K562 (cell line): Measurements from ENCODE around the gene CPEB1.

ENCODE experiments used
- ATF2 ChIP-seq: sonication (generic); formaldehyde crosslinking; IDR thresholded peaks from 2 replicates; pipeline ENCODE4 v1.8.1; 2022; ENCODE audit warnings: missing genetic modification reagents
- CTCF ChIP-seq, 3 experiments: IDR thresholded peaks in 2 of 3; conservative IDR thresholded peaks in 1 of 3; 2 replicates each; pipeline ENCODE4 v1.5.1; 2011 to 2012; ENCODE audit warnings: low read length in 3 of 3, mild to moderate bottlenecking in 3 of 3, control low read depth in 2 of 3, improper control_type of control experiment in 1 of 3, inconsistent platforms in 1 of 3, low read depth in 1 of 3, mixed read lengths in 1 of 3, moderate library complexity in 1 of 3; ENCODE audit not compliant: insufficient read depth in 2 of 3
- FOXP4 ChIP-seq: sonication (generic); formaldehyde crosslinking; IDR thresholded peaks from 2 replicates; pipeline ENCODE4 v1.8.0; 2022; ENCODE audit warnings: mild to moderate bottlenecking, missing genetic modification reagents, borderline replicate concordance
- JUND ChIP-seq, 2 experiments: IDR thresholded peaks; 2 replicates in 1 of 2; 3 replicates in 1 of 2; pipeline ENCODE4 v1.6.1; 2011; ENCODE audit warnings: borderline replicate concordance in 2 of 2, low read depth in 2 of 2, low read length in 2 of 2, improper control_type of control experiment in 1 of 2, missing biosample characterization in 1 of 2, missing genetic modification characterization in 1 of 2, missing genetic modification reagents in 1 of 2
- KAT7 ChIP-seq: sonication (generic); formaldehyde crosslinking; IDR thresholded peaks from 2 replicates; pipeline ENCODE4 v1.8.0; 2022; ENCODE audit warnings: missing genetic modification reagents, mild to moderate bottlenecking, borderline replicate concordance
- KLF16 ChIP-seq: IDR thresholded peaks from 2 replicates; pipeline ENCODE4 v1.6.1; 2016; ENCODE audit warnings: antibody characterized with exemption
- NFE2 ChIP-seq: IDR thresholded peaks from 2 replicates; pipeline ENCODE4 v1.6.1; 2014; ENCODE audit warnings: antibody characterized with exemption, low read depth
- PML ChIP-seq: IDR thresholded peaks from 2 replicates; pipeline ENCODE4 v1.6.1; 2012; ENCODE audit warnings: low read length, inconsistent platforms
- PRDM10 ChIP-seq: fragments of 450-650 bp; IDR thresholded peaks from 2 replicates; pipeline ENCODE4 v1.6.1; 2018; ENCODE audit not compliant: partially characterized antibody
- SAFB ChIP-seq: fragments of 200-400 bp; formaldehyde crosslinking; IDR thresholded peaks from 2 replicates; pipeline ENCODE4 v1.6.1; 2017; ENCODE audit warnings: low read depth, low read length, borderline replicate concordance
- ZC3H11A ChIP-seq: IDR thresholded peaks from 2 replicates; pipeline ENCODE4 v1.6.1; 2012; ENCODE audit warnings: low read depth, low read length, improper control_type of control experiment
- ZKSCAN1 ChIP-seq: fragments of 150-350 bp; IDR thresholded peaks from 2 replicates; pipeline ENCODE4 v1.6.1; 2016; ENCODE audit warnings: low read depth, low read length
- ZNF639 ChIP-seq, 2 experiments: fragments of 200-800 bp in 1 of 2; sonication (Bioruptor generic) in 1 of 2; sonication (generic) in 1 of 2; formaldehyde crosslinking in 1 of 2; IDR thresholded peaks in 1 of 2; conservative IDR thresholded peaks in 1 of 2; 2 replicates each; pipeline versions ENCODE4 v1.5.0 to v1.6.1; 2016 to 2020; ENCODE audit warnings: missing compliant biosample characterization in 1 of 2, missing genetic modification characterization in 1 of 2, missing genetic modification reagents in 1 of 2
- TF ChIP-seq, protein P1 (sequence below): fragments of 250-450 bp; sonication (Bioruptor Pico); IDR thresholded peaks from 2 replicates; pipeline ENCODE4 v1.4.0; 2020; ENCODE audit warnings: mild to moderate bottlenecking, moderate library complexity

DNA sequence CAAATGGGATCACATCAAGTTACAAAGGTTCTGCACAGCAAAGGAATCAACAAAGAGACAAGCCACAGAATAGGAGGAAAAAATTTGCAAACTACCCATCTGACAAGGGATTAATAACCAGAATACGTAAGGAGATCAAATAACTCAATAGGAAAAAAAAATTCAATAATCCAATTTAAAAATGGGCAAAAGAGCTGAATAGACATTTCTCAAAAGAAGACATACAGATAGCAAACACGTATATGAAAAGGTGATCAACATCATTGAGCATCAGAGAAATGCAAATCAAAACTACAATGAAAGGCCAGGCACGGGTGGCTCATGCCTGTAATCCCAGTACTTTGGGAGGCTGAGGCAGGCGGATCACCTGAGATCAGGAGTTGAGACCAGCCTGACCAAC is 23.5 kb upstream of the CPEB1 start:
- no peak for TF ChIP-seq ZKSCAN1
- TF ChIP-seq NFE2: no peak
- no peak for TF ChIP-seq ZNF639 (CRISPR knock-in tag; conservative IDR thresholded peaks at IDR 0.05 in 1 of 2, IDR thresholded peaks at IDR 0.05 in 1 of 2)
- no peak for TF ChIP-seq SAFB
- TF ChIP-seq KLF16: no peak
- TF ChIP-seq CTCF (IDR thresholded peaks at IDR 0.05 in 2 of 3, conservative IDR thresholded peaks at IDR 0.05 in 1 of 3; ENCODE audit: insufficient read depth in 2 of 3, low read depth in 1 of 3, low read length in 3 of 3): no peak
- TF ChIP-seq, protein P1, sequence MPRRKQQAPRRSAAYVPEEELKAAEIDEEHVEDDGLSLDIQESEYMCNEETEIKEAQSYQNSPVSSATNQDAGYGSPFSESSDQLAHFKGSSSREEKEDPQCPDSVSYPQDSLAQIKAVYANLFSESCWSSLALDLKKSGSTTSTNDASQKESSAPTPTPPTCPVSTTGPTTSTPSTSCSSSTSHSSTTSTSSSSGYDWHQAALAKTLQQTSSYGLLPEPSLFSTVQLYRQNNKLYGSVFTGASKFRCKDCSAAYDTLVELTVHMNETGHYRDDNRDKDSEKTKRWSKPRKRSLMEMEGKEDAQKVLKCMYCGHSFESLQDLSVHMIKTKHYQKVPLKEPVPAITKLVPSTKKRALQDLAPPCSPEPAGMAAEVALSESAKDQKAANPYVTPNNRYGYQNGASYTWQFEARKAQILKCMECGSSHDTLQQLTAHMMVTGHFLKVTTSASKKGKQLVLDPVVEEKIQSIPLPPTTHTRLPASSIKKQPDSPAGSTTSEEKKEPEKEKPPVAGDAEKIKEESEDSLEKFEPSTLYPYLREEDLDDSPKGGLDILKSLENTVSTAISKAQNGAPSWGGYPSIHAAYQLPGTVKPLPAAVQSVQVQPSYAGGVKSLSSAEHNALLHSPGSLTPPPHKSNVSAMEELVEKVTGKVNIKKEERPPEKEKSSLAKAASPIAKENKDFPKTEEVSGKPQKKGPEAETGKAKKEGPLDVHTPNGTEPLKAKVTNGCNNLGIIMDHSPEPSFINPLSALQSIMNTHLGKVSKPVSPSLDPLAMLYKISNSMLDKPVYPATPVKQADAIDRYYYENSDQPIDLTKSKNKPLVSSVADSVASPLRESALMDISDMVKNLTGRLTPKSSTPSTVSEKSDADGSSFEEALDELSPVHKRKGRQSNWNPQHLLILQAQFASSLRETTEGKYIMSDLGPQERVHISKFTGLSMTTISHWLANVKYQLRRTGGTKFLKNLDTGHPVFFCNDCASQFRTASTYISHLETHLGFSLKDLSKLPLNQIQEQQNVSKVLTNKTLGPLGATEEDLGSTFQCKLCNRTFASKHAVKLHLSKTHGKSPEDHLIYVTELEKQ (CRISPR knock-in tag): no peak
- no peak for TF ChIP-seq JUND (IDR thresholded peaks at IDR 0.05; ENCODE audit: borderline replicate concordance, low read depth, low read length)
- no peak for TF ChIP-seq JUND (tag; IDR thresholded peaks at IDR 0.05; ENCODE audit: borderline replicate concordance, low read depth, low read length)
- no peak for TF ChIP-seq FOXP4 (CRISPR knock-in tag)
- TF ChIP-seq ZC3H11A: no peak
- no peak for TF ChIP-seq KAT7 (CRISPR knock-in tag)
- TF ChIP-seq PML: no peak
- TF ChIP-seq PRDM10: no peak
- no peak for TF ChIP-seq ATF2
